ENCODE measurements around the gene POP4.

DNA sequence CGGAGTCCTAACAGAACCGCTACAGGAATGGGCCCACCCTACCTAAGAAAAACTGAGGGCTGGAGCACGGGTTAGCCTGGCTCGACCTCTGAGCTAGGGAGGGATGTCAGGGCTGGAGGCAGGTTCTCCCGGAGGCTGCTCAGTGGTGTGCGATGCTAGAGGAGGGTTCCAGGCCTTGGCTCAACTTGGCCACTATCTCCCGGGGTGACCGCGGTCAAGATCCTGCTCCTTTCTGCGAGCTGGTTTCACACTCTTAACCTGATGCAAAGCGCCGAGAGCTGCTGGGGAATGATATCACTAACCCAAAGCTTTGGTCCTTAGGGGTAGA, 301 bp downstream of the POP4 start:
- TF ChIP-seq, protein P1, sequence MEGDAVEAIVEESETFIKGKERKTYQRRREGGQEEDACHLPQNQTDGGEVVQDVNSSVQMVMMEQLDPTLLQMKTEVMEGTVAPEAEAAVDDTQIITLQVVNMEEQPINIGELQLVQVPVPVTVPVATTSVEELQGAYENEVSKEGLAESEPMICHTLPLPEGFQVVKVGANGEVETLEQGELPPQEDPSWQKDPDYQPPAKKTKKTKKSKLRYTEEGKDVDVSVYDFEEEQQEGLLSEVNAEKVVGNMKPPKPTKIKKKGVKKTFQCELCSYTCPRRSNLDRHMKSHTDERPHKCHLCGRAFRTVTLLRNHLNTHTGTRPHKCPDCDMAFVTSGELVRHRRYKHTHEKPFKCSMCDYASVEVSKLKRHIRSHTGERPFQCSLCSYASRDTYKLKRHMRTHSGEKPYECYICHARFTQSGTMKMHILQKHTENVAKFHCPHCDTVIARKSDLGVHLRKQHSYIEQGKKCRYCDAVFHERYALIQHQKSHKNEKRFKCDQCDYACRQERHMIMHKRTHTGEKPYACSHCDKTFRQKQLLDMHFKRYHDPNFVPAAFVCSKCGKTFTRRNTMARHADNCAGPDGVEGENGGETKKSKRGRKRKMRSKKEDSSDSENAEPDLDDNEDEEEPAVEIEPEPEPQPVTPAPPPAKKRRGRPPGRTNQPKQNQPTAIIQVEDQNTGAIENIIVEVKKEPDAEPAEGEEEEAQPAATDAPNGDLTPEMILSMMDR (IDR thresholded peaks at IDR 0.05): no peak
- no peak for TF ChIP-seq POLR2AphosphoS5 (IDR thresholded peaks at IDR 0.05; ENCODE audit: low read depth, low read length)
- TF ChIP-seq, protein P2, sequence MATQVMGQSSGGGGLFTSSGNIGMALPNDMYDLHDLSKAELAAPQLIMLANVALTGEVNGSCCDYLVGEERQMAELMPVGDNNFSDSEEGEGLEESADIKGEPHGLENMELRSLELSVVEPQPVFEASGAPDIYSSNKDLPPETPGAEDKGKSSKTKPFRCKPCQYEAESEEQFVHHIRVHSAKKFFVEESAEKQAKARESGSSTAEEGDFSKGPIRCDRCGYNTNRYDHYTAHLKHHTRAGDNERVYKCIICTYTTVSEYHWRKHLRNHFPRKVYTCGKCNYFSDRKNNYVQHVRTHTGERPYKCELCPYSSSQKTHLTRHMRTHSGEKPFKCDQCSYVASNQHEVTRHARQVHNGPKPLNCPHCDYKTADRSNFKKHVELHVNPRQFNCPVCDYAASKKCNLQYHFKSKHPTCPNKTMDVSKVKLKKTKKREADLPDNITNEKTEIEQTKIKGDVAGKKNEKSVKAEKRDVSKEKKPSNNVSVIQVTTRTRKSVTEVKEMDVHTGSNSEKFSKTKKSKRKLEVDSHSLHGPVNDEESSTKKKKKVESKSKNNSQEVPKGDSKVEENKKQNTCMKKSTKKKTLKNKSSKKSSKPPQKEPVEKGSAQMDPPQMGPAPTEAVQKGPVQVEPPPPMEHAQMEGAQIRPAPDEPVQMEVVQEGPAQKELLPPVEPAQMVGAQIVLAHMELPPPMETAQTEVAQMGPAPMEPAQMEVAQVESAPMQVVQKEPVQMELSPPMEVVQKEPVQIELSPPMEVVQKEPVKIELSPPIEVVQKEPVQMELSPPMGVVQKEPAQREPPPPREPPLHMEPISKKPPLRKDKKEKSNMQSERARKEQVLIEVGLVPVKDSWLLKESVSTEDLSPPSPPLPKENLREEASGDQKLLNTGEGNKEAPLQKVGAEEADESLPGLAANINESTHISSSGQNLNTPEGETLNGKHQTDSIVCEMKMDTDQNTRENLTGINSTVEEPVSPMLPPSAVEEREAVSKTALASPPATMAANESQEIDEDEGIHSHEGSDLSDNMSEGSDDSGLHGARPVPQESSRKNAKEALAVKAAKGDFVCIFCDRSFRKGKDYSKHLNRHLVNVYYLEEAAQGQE (IDR thresholded peaks at IDR 0.05; ENCODE audit: insufficient read depth in 1 of 2, low read depth in 2 of 2, low read length in 1 of 2): no peak
- no peak for TF ChIP-seq SIN3A (IDR thresholded peaks at IDR 0.05; ENCODE audit: borderline replicate concordance, insufficient read depth, low read depth, low read length)
- no peak for TF ChIP-seq TCF7L2 (IDR thresholded peaks at IDR 0.05; ENCODE audit: low read depth, low read length)

Data from Panc1 (cell line).